Esophagus muscularis mucosa (tissue), 4 donors: ENCODE results near the gene SH2D6. TPM values are rescaled to one million over a fixed set of nuclear protein-coding genes. Genes with fewer than 3 reads are reported as not detected.

Experiments
- DNase-seq: peaks from one replicate; pipeline ENCODE4 v3.0.0-alpha.2; 2017; ENCODE audit errors: extremely low spot score
- H3K27ac ChIP-seq, 4 donors: fragments of 200-600 bp; sonication (generic); replicated peaks in 1 of 4; 1 replicate in 3 of 4; 2 replicates in 1 of 4; pipeline ENCODE4 v1.5.1; 2016 to 2019; ENCODE audit warnings: mild to moderate bottlenecking in 1 of 4
- H3K27me3 ChIP-seq, 4 donors: fragments of 200-600 bp; sonication (generic); one replicate each; pipeline versions ENCODE4 v1.5.1 to v1.6.0; 2016 to 2019
- H3K36me3 ChIP-seq, 4 donors: fragments of 200-600 bp; sonication (generic); one replicate each; pipeline ENCODE4 v1.5.1; 2016 to 2019
- H3K4me1 ChIP-seq, 4 donors: fragments of 200-600 bp; sonication (generic); one replicate each; pipeline ENCODE4 v1.5.1; 2016 to 2019
- H3K4me3 ChIP-seq, 4 donors: fragments of 200-600 bp; sonication (generic); 1 replicate in 2 of 4; 2 replicates in 2 of 4; pipeline ENCODE4 v1.5.1; 2016 to 2019; ENCODE audit warnings: mild to moderate bottlenecking in 4 of 4, moderate library complexity in 1 of 4
- H3K9me3 ChIP-seq, 4 donors: fragments of 200-600 bp; sonication (generic); 1 replicate in 3 of 4; 2 replicates in 1 of 4; pipeline ENCODE4 v1.5.1; 2016 to 2019
- EP300 ChIP-seq: sonication (generic); formaldehyde crosslinking; IDR thresholded peaks from one replicate; pipeline ENCODE4 v1.6.1; 2017; ENCODE audit warnings: antibody characterized with exemption
- POLR2A ChIP-seq: fragments of 450-650 bp; IDR thresholded peaks from one replicate; pipeline ENCODE4 v1.6.1; 2017; ENCODE audit warnings: antibody characterized with exemption, moderate library complexity, mild to moderate bottlenecking, low read depth
- POLR2AphosphoS5 ChIP-seq, 2 donors: sonication (generic); formaldehyde crosslinking; IDR thresholded peaks; one replicate each; pipeline ENCODE4 v1.6.1; 2017; ENCODE audit warnings: antibody characterized with exemption in 2 of 2
- WGBS: methylation state at CpG from one replicate; pipeline ENCODE4 v1.1.5; 2018; 5-methylcytosine and 5-hydroxymethylcytosine counted together
- intact Hi-C: fragments of 100-400 bp; cut with DNase I; formaldehyde crosslinking; loops from one replicate; pipeline ENCODE4 v1.15.1; 2023
- total RNA-seq, 4 donors: library from RNA; depleted of rRNA; stranded (reverse); fragments of >200 nt; gene quantifications; one replicate each; pipeline versions ENCODE4 v1.1.0 to v1.2.1, GENCODE V29; 2016
- TF ChIP-seq, protein P1 (sequence below), 3 experiments: fragments of 200-600 bp in 2 of 3; fragments of 450-650 bp in 1 of 3; sonication (generic) in 2 of 3; IDR thresholded peaks; one replicate each; pipeline ENCODE4 v1.5.1; 2017 to 2019; ENCODE audit warnings: antibody characterized with exemption in 3 of 3, mild to moderate bottlenecking in 2 of 3, moderate library complexity in 1 of 3

SH2D6 gene
- total RNA-seq, 4 donors from 2014 or later: not detected

GRCh38 chr2:85400023-85400422, 18.5 kb upstream of the SH2D6 start:
- no peak for DNase-seq
- intact Hi-C loops: no loop called here
- Histone ChIP-seq H3K9me3 (peaks cover 0 to 5% (median 0%) of the 10 kb centered on the region in 4 donors), H3K27ac (no peak overlapping the region), H3K4me3 (no peak overlapping the region), H3K36me3 (peaks cover 0 to 22% (median 0%) of the 10 kb centered on the region in 4 donors), H3K27me3 (no peaks in the 10 kb centered on the region), H3K4me1 (peaks cover 0 to 22% (median 18%) of the 10 kb centered on the region in 4 donors)
- TF ChIP-seq POLR2A (no peak), POLR2AphosphoS5 (IDR thresholded peaks at IDR 0.05) (no peak), EP300 (no peak)
- TF ChIP-seq, protein P1, sequence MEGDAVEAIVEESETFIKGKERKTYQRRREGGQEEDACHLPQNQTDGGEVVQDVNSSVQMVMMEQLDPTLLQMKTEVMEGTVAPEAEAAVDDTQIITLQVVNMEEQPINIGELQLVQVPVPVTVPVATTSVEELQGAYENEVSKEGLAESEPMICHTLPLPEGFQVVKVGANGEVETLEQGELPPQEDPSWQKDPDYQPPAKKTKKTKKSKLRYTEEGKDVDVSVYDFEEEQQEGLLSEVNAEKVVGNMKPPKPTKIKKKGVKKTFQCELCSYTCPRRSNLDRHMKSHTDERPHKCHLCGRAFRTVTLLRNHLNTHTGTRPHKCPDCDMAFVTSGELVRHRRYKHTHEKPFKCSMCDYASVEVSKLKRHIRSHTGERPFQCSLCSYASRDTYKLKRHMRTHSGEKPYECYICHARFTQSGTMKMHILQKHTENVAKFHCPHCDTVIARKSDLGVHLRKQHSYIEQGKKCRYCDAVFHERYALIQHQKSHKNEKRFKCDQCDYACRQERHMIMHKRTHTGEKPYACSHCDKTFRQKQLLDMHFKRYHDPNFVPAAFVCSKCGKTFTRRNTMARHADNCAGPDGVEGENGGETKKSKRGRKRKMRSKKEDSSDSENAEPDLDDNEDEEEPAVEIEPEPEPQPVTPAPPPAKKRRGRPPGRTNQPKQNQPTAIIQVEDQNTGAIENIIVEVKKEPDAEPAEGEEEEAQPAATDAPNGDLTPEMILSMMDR (IDR thresholded peaks at IDR 0.05): no peak
- 95% methylated on average over 8 of the region's 8 CpGs for WGBS

- H3K9me3 ChIP-seq: peaks cover 0 to 5% (median 0%) of the 10 kb centered on the region in 4 donors
- no peak overlapping the region for H3K27ac ChIP-seq
- no peak for DNase-seq
- no peak overlapping the region for H3K4me3 ChIP-seq
- H3K4me1 ChIP-seq: peaks cover 0 to 22% (median 18%) of the 10 kb centered on the region in 4 donors
- H3K27me3 ChIP-seq: no peaks in the 10 kb centered on the region
- 57% methylated on average over 8 of the region's 14 CpGs for WGBS
- H3K36me3 ChIP-seq: peaks cover 0 to 19% (median 0%) of the 10 kb centered on the region in 4 donors
- no peak for TF ChIP-seq EP300
- no peak for TF ChIP-seq POLR2A
- no peak for TF ChIP-seq POLR2AphosphoS5 (IDR thresholded peaks at IDR 0.05)
- TF ChIP-seq, protein P1 (IDR thresholded peaks at IDR 0.05): no peak
- intact Hi-C loops: no loop called here
Observed at GRCh38 chr2:85400541-85401463, 17.7 kb upstream of the SH2D6 start.

DNA sequence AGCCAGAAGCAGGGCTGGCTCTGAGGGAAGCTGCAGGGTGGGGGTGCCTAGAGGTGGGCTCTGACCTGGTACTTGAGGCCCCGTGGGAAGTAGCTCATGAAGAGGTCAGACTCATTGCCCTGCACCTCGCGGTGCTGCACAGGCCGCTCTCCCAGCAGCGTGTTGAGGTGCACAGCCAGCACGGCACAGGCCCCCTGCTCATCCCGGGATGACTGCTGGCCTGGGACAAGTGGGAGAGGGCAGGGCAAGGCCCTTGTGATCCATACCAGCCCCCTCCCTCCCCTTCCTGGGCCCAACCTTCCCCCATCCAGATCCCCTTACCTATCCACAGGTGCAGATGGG, 17.1 kb upstream of the SH2D6 start:
- Histone ChIP-seq H3K4me1 (peaks cover 0 to 15% (median 12%) of the 10 kb centered on the region in 4 donors), H3K27ac (no peak overlapping the region), H3K36me3 (peaks cover 0 to 19% (median 0%) of the 10 kb centered on the region in 4 donors), H3K4me3 (no peak overlapping the region), H3K9me3 (peaks cover 0 to 5% (median 0%) of the 10 kb centered on the region in 4 donors), H3K27me3 (no peaks in the 10 kb centered on the region)
- intact Hi-C loops: no loop called here
- no CpG with 5 or more reads among the region's 7 CpGs for WGBS
- TF ChIP-seq, protein P1 (IDR thresholded peaks at IDR 0.05): no peak
- no peak for TF ChIP-seq POLR2AphosphoS5 (IDR thresholded peaks at IDR 0.05)
- TF ChIP-seq POLR2A: no peak
- no peak for DNase-seq

GRCh38 chr2:85401844-85402243, 16.7 kb upstream of the SH2D6 start:
- H3K36me3 ChIP-seq: peaks cover 0 to 19% (median 0%) of the 10 kb centered on the region in 4 donors
- H3K27ac ChIP-seq: no peak overlapping the region
- no peak overlapping the region for H3K4me3 ChIP-seq
- H3K9me3 ChIP-seq: peaks cover 0 to 5% (median 0%) of the 10 kb centered on the region in 4 donors
- intact Hi-C loops: no loop called here
- 86% methylated on average over 7 of the region's 8 CpGs for WGBS
- H3K4me1 ChIP-seq: peaks cover 0 to 11% (median 7%) of the 10 kb centered on the region in 4 donors
- TF ChIP-seq, protein P1 (IDR thresholded peaks at IDR 0.05): no peak
- TF ChIP-seq POLR2AphosphoS5 (IDR thresholded peaks at IDR 0.05): no peak
- no peak for TF ChIP-seq POLR2A
- no peak for TF ChIP-seq EP300
- no peaks in the 10 kb centered on the region for H3K27me3 ChIP-seq
- DNase-seq: no peak
